Measurements from ENCODE around the gene CMSS1.

- TF ChIP-seq POLR2AphosphoS5 (IDR thresholded peaks at IDR 0.05) = no peak
- no peak for TF ChIP-seq MXI1 (conservative IDR thresholded peaks at IDR 0.05; ENCODE audit: poor library complexity, severe bottlenecking)
- TF ChIP-seq CTCF (IDR thresholded peaks at IDR 0.05; ENCODE audit: poor library complexity, severe bottlenecking) = no peak
- no peak for TF ChIP-seq EZH2 (IDR thresholded peaks at IDR 0.05; ENCODE audit: borderline replicate concordance, insufficient read depth, low read length, poor library complexity, severe bottlenecking)
Observed at GRCh38 chr3:100060685-100061484, 243.2 kb downstream of the CMSS1 start.
